ENCODE data around the gene PET100.

The PET100 gene

GRCh38 chr19:7642295-7643030 is 12.9 kb downstream of the PET100 start:
- no peak for TF ChIP-seq ZFX (IDR thresholded peaks at IDR 0.05; ENCODE audit: borderline replicate concordance)
- TF ChIP-seq, protein P1, sequence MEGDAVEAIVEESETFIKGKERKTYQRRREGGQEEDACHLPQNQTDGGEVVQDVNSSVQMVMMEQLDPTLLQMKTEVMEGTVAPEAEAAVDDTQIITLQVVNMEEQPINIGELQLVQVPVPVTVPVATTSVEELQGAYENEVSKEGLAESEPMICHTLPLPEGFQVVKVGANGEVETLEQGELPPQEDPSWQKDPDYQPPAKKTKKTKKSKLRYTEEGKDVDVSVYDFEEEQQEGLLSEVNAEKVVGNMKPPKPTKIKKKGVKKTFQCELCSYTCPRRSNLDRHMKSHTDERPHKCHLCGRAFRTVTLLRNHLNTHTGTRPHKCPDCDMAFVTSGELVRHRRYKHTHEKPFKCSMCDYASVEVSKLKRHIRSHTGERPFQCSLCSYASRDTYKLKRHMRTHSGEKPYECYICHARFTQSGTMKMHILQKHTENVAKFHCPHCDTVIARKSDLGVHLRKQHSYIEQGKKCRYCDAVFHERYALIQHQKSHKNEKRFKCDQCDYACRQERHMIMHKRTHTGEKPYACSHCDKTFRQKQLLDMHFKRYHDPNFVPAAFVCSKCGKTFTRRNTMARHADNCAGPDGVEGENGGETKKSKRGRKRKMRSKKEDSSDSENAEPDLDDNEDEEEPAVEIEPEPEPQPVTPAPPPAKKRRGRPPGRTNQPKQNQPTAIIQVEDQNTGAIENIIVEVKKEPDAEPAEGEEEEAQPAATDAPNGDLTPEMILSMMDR (IDR thresholded peaks at IDR 0.05): no peak

DNA sequence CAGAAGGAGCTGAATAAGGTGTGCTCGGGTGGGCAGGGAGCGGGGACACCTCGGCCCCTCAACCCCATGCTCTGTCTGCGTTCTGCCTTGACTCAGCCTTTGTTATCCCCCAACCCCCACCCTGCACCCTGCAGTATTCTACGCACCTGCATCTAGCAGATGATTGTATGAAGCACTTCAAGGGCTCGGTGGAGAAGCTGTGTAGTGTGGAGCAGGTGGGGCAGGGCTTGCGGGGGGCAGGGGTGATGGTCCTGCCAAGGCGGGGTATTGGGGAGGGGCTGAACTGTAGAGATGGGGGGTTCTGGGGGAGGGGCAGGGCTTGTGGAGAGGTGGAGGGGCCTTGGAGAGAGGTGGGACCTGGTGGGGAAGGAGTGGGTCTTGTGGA is 13.4 kb downstream of the PET100 start:
- peak overlapping the region; percentile 26; the same call in 1 of the 2 replicates for H3K27ac ChIP-seq
- TF ChIP-seq, protein P1 (IDR thresholded peaks at IDR 0.05): no peak
- TF ChIP-seq ZFX (IDR thresholded peaks at IDR 0.05; ENCODE audit: borderline replicate concordance): no peak

More at GRCh38 chr19:7642295-7643030, 12.9 kb downstream of the PET100 start:
- peak overlapping the region; percentile 26; the same call in 1 of the 2 replicates for H3K27ac ChIP-seq

DNA sequence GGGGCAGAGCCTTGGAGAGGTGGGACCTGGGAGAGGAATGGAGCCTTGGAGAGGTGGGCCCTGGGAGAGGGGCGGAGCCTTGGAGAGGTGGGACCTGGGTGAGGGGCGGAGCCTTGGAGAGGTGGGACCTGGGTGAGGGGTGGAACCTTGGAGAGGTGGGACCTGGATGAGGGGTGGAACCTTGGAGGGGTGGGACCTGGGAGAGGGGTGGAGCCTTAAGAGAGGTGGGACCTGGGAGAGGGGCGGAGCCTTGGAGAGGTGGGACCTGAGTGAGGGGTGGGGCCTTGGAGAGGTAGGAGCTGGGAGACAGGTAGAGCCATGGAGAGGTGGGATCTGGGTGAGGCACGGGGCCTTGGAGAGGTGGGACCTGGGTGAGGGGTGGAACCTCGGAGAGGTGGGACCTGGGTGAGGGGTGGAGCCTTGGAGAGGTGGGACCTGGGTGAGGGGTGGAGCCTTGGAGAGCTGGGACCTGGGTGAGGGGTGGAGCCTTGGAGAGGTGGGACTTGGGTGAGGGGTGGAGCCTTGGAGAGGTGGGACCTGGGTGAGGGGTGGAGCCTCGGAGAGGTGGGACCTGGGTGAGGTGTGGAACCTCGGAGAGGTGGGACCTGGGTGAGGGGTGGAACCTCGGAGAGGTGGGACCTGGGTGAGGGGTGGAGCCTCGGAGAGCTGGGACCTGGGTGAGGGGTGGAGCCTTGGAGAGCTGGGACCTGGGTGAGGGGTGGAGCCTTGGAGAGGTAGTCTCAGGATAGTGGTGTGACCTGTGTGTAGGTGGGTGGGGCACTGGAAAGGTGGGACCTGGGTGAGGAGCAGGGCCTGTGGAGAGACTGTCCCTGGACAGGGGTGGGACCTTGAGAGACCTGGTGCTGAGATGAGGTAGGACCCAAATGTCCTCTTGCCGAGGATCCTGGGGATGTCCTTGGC is 14.3 kb downstream of the PET100 start:
- H3K27ac ChIP-seq: peak overlapping the region; percentile 48

DNA sequence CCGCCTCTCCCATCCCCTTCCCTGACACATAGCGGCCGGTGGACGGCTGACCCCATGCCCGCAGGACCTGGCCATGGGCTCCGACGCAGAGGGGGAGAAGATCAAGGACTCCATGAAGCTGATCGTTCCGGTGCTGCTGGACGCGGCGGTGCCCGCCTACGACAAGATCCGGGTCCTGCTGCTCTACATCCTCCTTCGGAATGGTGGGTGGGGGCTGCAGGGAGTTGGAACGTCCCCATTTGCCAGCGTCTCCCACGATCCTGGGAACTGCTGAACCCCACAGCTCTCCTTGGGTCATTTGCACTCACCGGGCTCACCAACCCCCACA is 14.9 kb downstream of the PET100 start:
- peak overlapping the region; percentile 48 for H3K27ac ChIP-seq
- no peak for TF ChIP-seq ZFX (IDR thresholded peaks at IDR 0.05; ENCODE audit: borderline replicate concordance)
- TF ChIP-seq, protein P1 (IDR thresholded peaks at IDR 0.05): no peak

- H3K27ac ChIP-seq: peak overlapping the region; percentile 48; the same call in 1 of the 2 replicates
- TF ChIP-seq, protein P1 (IDR thresholded peaks at IDR 0.05): no peak
- TF ChIP-seq ZFX (IDR thresholded peaks at IDR 0.05; ENCODE audit: borderline replicate concordance): no peak
These were observed 15.6 kb downstream of the PET100 start for GRCh38 chr19:7645163-7645562.

- TF ChIP-seq, protein P1 (IDR thresholded peaks at IDR 0.05): no peak
- no peak for TF ChIP-seq ZFX (IDR thresholded peaks at IDR 0.05; ENCODE audit: borderline replicate concordance)
- no peak overlapping the region for H3K27ac ChIP-seq
These were observed 16.2 kb downstream of the PET100 start for GRCh38 chr19:7645656-7646425.

DNA sequence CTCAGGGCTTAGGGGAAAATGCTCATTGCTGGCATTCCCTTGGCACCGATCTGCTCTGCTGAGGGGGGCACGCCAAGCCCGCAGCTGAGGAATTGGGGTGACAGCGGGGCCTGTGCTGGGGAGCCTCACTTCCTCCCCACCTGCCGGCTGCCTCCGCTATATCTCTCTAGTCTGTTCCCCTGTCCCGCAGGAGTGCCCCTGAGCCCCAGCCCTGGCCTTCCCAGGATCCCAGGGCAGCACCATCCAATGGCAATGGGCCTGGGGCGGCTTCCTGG is 16.8 kb downstream of the PET100 start:
- TF ChIP-seq ZFX (IDR thresholded peaks at IDR 0.05; ENCODE audit: borderline replicate concordance): no peak
- TF ChIP-seq, protein P1 (IDR thresholded peaks at IDR 0.05): no peak
- no peak overlapping the region for H3K27ac ChIP-seq
